K562 (cell line): ENCODE measurements around the gene HOTAIR. TPM values are rescaled to one million over a fixed set of nuclear protein-coding genes. Genes with fewer than 3 reads are reported as not detected.

Experiments
- C11orf30 ChIP-seq: fragments of 450-650 bp; IDR thresholded peaks from 2 replicates; pipeline ENCODE4 v1.6.1; 2016; ENCODE audit warnings: low read depth, mild to moderate bottlenecking
- CBFB ChIP-seq: sonication (generic); formaldehyde crosslinking; IDR thresholded peaks from 2 replicates; pipeline ENCODE4 v1.4.0; 2020; ENCODE audit warnings: mild to moderate bottlenecking, missing genetic modification reagents
- CTBP1 ChIP-seq: fragments of 450-650 bp; IDR thresholded peaks from 2 replicates; pipeline ENCODE4 v1.6.1; 2016; ENCODE audit warnings: borderline replicate concordance
- FOXA3 ChIP-seq, 2 experiments: fragments of 450-650 bp in 1 of 2; sonication (generic) in 1 of 2; formaldehyde crosslinking; IDR thresholded peaks in 1 of 2; conservative IDR thresholded peaks in 1 of 2; 2 replicates each; pipeline versions ENCODE4 v1.4.0 to v1.8.0; 2020 to 2022; ENCODE audit warnings: mild to moderate bottlenecking in 2 of 2, missing genetic modification reagents in 1 of 2
- HNRNPH1 ChIP-seq: fragments of 200-400 bp; formaldehyde crosslinking; optimal IDR thresholded peaks from 2 replicates; pipeline ENCODE3; 2017; ENCODE audit warnings: low read depth, mild to moderate bottlenecking, low read length, moderate library complexity
- JUNB ChIP-seq: fragments of 450-650 bp; formaldehyde crosslinking; conservative IDR thresholded peaks from 2 replicates; pipeline ENCODE4 v1.4.0; 2020; ENCODE audit warnings: mild to moderate bottlenecking
- KDM4B ChIP-seq, 2 experiments: fragments of 450-650 bp in 1 of 2; sonication (generic) in 1 of 2; IDR thresholded peaks; 2 replicates each; pipeline ENCODE4 v1.6.1; 2016 to 2017; ENCODE audit warnings: borderline replicate concordance in 2 of 2, antibody characterized with exemption in 1 of 2, low read depth in 1 of 2, mild to moderate bottlenecking in 1 of 2
- RB1 ChIP-seq: fragments of 450-650 bp; IDR thresholded peaks from 2 replicates; pipeline ENCODE4 v1.6.1; 2017; ENCODE audit warnings: low read depth, mild to moderate bottlenecking
- RBM14 ChIP-seq: fragments of 200-400 bp; formaldehyde crosslinking; IDR thresholded peaks from 2 replicates; pipeline ENCODE4 v1.6.1; 2018; ENCODE audit warnings: low read depth, mild to moderate bottlenecking, low read length, moderate library complexity, borderline replicate concordance; ENCODE audit not compliant: insufficient read depth
- TBP ChIP-seq: optimal IDR thresholded peaks from 2 replicates; pipeline ENCODE3; 2011; ENCODE audit warnings: low read depth, low read length, improper control_type of control experiment
- ZKSCAN3 ChIP-seq: fragments of 250-450 bp; sonication (Bioruptor Pico); IDR thresholded peaks from 2 replicates; pipeline ENCODE4 v1.4.0; 2020
- ZNF436 ChIP-seq: fragments of 250-450, 450-650 bp; sonication (Bioruptor Pico); formaldehyde crosslinking; IDR thresholded peaks from 2 replicates; pipeline ENCODE4 v1.7.0; 2020; ENCODE audit warnings: mild to moderate bottlenecking
- ZNF644 ChIP-seq: fragments of 200-800 bp; sonication (Bioruptor generic); IDR thresholded peaks from 2 replicates; pipeline ENCODE4 v1.6.1; 2016; ENCODE audit warnings: low read depth, missing genetic modification characterization, missing compliant biosample characterization
- polyA plus RNA-seq, 8 experiments: library from polyadenylated mRNA; depleted of rRNA in 4 of 8; stranded (reverse) in 5 of 8; unstranded in 3 of 8; fragments of >200 nt; fragmentation: Nextera tagmentation in 2 of 8; fragmentation: Illumina TruSeq in 1 of 8; extraction: Ambion mirVana in 2 of 8; extraction: Trizol in 1 of 8; gene quantifications; 2 replicates each; pipeline versions ENCODE4 v1.2.1 to v1.2.3, GENCODE V29; 2011 to 2014; ENCODE audit warnings: inconsistent platforms in 1 of 8, missing spikeins in 1 of 8
- total RNA-seq, 7 experiments: library from RNA; depleted of rRNA in 6 of 7; stranded (reverse); fragments of >200 nt in 6 of 7; fragmentation: Illumina TruSeq in 2 of 7; extraction: Trizol in 2 of 7; gene quantifications; 2 replicates each; pipeline versions ENCODE4 v1.2.1 to v1.2.3, GENCODE V29; 2011 to 2021; ENCODE audit warnings: low replicate concordance in 1 of 7
- TF ChIP-seq, protein P1 (sequence below): IDR thresholded peaks from 2 replicates; pipeline ENCODE4 v1.6.1; 2016; ENCODE audit warnings: missing genetic modification characterization, missing compliant biosample characterization
- TF ChIP-seq, protein P2 (sequence below), 2 experiments: fragments of 450-650 bp in 1 of 2; sonication (generic) in 1 of 2; formaldehyde crosslinking; conservative IDR thresholded peaks; 2 replicates each; pipeline versions ENCODE4 v1.4.0 to v1.8.1; 2020 to 2022; ENCODE audit warnings: mild to moderate bottlenecking in 1 of 2, missing genetic modification reagents in 1 of 2
- TF ChIP-seq, protein P3 (sequence below), 2 experiments: fragments of 450-650 bp; IDR thresholded peaks; 2 replicates each; pipeline ENCODE4 v1.6.1; 2016; ENCODE audit warnings: mild to moderate bottlenecking in 2 of 2, borderline replicate concordance in 1 of 2, low read depth in 1 of 2, moderate library complexity in 1 of 2

Gene HOTAIR
- total and polyA plus RNA-seq, 9 of the 15 experiments (the other 6 are each of a cell fraction or from before 2014, with no cell fraction given): 0.04 TPM; not detected in 8

DNA sequence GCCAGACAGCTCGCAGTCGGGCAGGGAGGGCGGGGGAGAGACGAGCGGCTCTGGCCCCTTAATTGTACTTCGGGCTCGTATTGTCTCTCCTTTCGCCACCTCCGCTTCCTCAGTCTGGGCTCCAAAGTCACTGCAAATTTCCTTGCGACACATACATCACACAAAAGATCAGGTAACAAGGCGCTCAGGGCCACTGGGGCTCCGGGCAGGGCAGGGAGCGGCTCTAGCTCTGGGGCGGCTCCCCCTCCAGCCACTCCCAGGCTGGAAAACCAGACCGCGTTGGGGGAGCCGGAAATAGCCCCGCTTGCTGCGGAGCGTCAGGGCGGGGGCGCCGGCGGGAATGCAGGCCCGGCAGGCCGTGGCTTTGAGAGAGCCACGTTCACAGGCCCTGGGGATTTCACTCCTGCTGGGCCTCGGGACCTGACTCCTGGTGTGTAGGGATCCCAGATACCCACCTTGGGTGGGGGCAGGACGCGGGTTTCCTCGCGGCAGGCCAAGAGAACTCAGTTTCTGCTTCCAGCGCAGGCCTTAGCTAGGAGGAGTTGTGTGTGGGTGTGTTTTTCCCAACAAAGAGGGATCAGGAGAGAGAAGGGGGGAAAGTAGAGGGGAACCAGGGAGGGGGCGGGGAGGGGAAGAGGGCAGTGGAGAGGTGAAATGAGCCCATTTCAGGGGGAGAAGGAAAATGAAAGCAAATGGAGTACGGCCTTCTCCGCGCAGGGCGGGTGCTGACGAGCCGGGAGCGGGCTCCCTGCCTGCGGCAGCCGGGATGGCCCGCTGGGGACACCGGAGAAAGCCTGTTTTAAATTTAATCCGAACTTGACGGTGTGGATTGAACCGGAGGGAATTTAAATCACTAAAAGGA lies 20.9 kb upstream of the HOTAIR start (continued):
- TF ChIP-seq, protein P1, sequence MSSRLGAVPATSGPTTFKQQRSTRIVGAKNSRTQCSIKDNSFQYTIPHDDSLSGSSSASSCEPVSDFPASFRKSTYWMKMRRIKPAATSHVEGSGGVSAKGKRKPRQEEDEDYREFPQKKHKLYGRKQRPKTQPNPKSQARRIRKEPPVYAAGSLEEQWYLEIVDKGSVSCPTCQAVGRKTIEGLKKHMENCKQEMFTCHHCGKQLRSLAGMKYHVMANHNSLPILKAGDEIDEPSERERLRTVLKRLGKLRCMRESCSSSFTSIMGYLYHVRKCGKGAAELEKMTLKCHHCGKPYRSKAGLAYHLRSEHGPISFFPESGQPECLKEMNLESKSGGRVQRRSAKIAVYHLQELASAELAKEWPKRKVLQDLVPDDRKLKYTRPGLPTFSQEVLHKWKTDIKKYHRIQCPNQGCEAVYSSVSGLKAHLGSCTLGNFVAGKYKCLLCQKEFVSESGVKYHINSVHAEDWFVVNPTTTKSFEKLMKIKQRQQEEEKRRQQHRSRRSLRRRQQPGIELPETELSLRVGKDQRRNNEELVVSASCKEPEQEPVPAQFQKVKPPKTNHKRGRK (tag): 0 out of 2 replicates have a peak, but pooled peaks have one; percentile 18
- TF ChIP-seq ZNF436 (CRISPR knock-in tag) (no peak), CTBP1 (peak; percentile 66; the same call in 1 of the 2 replicates), RB1 (peak; percentile 46; the same call in 1 of the 2 replicates), KDM4B (IDR thresholded peaks at IDR 0.05; ENCODE audit: borderline replicate concordance in 2 of 2, low read depth in 1 of 2) (no peak; a peak in 1 of 4 replicates), ZKSCAN3 (CRISPR knock-in tag) (no peak), C11orf30 (no peak), CBFB (no peak), FOXA3 (CRISPR knock-in tag; conservative IDR thresholded peaks at IDR 0.05 in 1 of 2, IDR thresholded peaks at IDR 0.05 in 1 of 2) (no peak), RBM14 (no peak), TBP (peak; percentile 58), ZNF644 (no peak), JUNB (CRISPR knock-in tag) (no peak), HNRNPH1 (no peak)
- TF ChIP-seq, protein P2, sequence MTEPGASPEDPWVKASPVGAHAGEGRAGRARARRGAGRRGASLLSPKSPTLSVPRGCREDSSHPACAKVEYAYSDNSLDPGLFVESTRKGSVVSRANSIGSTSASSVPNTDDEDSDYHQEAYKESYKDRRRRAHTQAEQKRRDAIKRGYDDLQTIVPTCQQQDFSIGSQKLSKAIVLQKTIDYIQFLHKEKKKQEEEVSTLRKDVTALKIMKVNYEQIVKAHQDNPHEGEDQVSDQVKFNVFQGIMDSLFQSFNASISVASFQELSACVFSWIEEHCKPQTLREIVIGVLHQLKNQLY (CRISPR knock-in tag; conservative IDR thresholded peaks at IDR 0.05): no peak
- TF ChIP-seq, protein P3, sequence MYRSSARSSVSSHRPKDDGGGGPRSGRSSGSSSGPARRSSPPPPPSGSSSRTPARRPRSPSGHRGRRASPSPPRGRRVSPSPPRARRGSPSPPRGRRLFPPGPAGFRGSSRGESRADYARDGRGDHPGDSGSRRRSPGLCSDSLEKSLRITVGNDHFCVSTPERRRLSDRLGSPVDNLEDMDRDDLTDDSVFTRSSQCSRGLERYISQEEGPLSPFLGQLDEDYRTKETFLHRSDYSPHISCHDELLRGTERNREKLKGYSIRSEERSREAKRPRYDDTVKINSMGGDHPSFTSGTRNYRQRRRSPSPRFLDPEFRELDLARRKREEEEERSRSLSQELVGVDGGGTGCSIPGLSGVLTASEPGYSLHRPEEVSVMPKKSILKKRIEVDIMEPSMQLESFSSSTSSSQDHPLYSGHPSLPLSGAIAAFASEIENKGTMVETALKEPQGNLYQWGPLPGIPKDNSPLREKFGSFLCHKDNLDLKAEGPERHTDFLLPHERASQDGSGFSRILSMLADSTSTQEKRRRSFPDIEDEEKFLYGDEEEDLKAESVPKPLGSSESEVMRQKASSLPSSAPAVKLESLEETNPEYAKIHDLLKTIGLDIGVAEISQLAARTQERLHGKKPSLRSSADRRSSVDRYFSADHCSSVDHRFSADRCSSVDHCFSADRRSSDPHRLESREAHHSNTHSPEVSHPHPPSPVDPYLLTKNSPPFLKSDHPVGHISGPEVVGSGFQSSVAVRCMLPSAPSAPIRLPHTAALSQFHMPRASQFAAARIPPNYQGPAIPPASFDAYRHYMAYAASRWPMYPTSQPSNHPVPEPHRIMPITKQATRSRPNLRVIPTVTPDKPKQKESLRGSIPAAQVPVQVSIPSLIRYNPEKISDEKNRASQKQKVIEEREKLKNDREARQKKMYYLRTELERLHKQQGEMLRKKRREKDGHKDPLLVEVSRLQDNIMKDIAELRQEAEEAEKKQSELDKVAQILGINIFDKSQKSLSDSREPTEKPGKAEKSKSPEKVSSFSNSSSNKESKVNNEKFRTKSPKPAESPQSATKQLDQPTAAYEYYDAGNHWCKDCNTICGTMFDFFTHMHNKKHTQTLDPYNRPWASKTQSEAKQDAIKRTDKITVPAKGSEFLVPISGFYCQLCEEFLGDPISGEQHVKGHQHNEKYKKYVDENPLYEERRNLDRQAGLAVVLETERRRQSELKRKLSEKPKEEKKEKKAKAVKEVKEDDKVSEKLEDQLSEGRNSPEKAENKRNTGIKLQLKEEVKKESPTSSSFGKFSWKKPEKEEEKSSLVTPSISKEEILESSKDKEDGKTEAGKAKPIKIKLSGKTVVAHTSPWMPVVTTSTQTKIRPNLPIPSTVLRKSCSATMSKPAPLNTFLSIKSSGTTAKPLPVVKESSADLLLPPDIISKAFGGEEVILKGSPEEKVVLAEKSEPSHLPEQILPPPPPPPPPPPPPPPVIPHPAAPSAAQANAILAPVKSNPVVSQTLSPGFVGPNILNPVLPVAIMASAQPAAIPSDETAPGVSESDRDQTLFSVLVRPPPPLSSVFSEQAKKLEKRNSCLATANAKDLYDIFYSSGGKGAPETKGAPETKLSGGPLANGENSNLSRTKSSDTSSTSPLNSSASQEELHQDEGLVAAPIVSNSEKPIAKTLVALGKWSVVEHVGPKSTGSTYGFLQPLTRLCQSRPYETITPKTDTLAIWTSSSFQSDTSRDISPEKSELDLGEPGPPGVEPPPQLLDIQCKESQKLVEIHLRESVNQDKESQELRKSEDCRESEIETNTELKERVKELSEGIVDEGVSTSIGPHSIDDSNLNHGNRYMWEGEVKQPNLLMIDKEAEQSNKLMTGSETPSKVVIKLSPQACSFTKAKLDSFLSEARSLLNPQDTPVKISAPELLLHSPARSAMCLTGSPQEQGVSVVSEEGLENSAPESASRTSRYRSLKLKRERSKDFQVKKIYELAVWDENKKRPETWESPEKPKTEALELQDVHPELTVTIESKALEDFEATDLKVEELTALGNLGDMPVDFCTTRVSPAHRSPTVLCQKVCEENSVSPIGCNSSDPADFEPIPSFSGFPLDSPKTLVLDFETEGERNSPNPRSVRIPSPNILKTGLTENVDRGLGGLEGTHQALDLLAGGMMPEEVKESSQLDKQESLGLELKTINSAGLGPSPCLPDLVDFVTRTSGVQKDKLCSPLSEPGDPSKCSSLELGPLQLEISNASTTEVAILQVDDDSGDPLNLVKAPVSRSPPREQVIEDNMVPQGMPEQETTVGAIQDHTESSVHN (IDR thresholded peaks at IDR 0.05; ENCODE audit: borderline replicate concordance in 1 of 2, low read depth in 1 of 2): no peak
